PC-3 (cell line): Measurements from ENCODE around the gene ZNF710.

Source experiments
- CTCF ChIP-seq: fragments of 300-600 bp; sonication (generic); conservative IDR thresholded peaks from 2 replicates; pipeline ENCODE4 v1.5.1; 2017; ENCODE audit warnings: antibody characterized with exemption, low read depth, mild to moderate bottlenecking, low read length
- EZH2 ChIP-seq: fragments of 300-600 bp; sonication (generic); IDR thresholded peaks from one replicate; pipeline ENCODE4 v1.6.1; 2017; ENCODE audit warnings: antibody characterized with exemption, mild to moderate bottlenecking, low read length; ENCODE audit not compliant: unreplicated experiment

DNA sequence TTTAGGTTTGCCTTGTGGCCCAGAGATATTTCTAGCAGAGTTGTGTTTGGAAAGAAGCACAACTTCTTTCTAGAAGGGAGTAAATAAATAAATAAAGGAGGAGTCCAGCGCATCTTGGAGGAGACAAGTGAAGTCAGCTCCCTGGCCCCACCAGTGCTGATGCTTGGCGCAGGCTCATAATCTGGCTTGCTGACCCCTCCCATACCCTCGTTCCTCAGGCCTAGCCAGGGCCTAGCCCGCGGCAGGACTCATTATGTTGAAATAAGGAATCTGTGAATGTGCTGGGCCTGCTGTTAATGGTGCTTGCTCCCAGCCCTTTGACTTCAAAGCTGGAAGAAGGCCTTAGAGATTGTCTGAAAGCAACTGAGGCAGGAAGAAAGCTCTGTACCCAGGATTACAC lies 3.1 kb downstream of the ZNF710 start:
- TF ChIP-seq EZH2: no peak
- no peak for TF ChIP-seq CTCF
